GM12801 (cell line): ENCODE data around the gene PSD4.

ENCODE experiments used
- CTCF ChIP-seq: IDR thresholded peaks from one replicate; pipeline ENCODE4 v1.5.1; 2011; ENCODE audit warnings: control low read depth; ENCODE audit not compliant: insufficient read length; ENCODE audit errors: extremely low read depth

PSD4 gene

GRCh38 chr2:113203217-113203530, 29.4 kb downstream of the PSD4 start:
- TF ChIP-seq CTCF = no peak

- peak; percentile 54 for TF ChIP-seq CTCF
Observed at GRCh38 chr2:113203901-113204519, 30.2 kb downstream of the PSD4 start.

GRCh38 chr2:113206251-113206650, 32.5 kb downstream of the PSD4 start:
- TF ChIP-seq CTCF = no peak

GRCh38 chr2:113207021-113207420, 33.2 kb downstream of the PSD4 start:
- TF ChIP-seq CTCF = no peak

GRCh38 chr2:113208396-113208795, 34.6 kb downstream of the PSD4 start:
- TF ChIP-seq CTCF = no peak

GRCh38 chr2:113209011-113209645, 35.4 kb downstream of the PSD4 start:
- no peak for TF ChIP-seq CTCF

- no peak for TF ChIP-seq CTCF
Observed at GRCh38 chr2:113209646-113210171, 35.9 kb downstream of the PSD4 start.
